Astrocyte of the cerebellum (primary cell): ENCODE results near the gene SH3RF3.

Experiments
- DNase-seq: peaks from one replicate; pipeline ENCODE4 v3.0.0-alpha.2; 2011; ENCODE audit warnings: low read depth
- H3K4me3 ChIP-seq: 2 replicates; pipeline ENCODE4 v1.5.1; 2011; ENCODE audit warnings: mild to moderate bottlenecking, low read depth, low read length, moderate library complexity
- in situ Hi-C: cut with HindIII; loops from 2 replicates; pipeline ENCODE4 v1.10.0; 2017; ENCODE audit warnings: low sequenced_read_pairs
- TF ChIP-seq, protein P1 (sequence below): IDR thresholded peaks from 2 replicates; pipeline ENCODE4 v1.5.1; 2012; ENCODE audit warnings: low read length, low read depth, moderate library complexity, mild to moderate bottlenecking; ENCODE audit errors: missing control alignments

Gene SH3RF3

DNA sequence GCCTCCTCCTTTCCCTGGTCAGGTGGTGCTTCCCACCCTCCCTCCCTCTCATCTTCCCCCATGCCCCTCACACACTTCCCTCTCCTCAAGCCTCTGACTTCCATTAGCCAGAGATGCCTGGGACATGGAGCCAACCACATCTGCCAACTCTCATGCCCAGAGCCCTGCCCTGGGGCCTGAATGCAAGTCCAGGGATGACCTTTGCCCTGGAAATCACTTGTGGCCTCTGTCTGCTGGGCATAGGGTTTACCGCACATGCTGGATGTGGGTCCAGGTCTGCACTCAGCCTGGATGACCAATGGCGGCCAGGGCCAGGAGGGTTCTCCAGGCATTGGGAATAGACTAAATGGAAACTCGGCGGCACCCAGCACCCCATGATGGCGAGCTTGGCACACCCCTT, 385.9 kb downstream of the SH3RF3 start:
- in situ Hi-C loops = no loop called here
- no peak overlapping the region for H3K4me3 ChIP-seq

DNA sequence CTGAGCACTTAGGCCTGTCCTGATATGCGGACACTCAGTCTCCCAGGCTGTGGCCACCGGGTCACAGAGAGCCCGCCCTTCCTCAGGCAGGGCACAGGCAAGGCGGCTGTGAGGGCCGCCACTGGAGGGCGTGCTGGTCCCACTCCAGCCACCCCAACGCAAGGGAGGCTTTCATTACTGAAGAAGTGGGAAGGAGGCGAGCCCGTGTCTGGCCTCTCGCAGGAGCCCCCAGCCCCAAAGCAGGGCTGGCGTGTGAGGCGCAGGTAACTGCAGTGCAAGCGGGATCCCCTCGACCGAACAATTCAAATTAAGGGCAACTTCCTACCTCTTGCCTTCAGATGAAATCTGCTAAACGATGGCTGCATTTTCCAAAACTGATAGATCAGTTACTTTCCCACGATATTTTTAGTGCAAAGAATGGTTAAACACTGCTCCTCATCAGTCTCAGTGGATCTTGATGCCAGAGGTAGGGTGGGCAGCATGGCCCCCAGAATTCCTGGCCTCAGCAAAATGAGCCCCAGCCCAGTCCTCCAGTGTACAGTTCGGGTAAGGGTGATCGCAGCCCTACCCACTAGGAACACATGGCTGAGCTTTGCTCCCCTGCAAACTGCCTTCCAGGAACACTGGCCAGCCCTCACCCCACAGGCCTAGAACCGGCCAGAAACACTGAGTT, 387.6 kb downstream of the SH3RF3 start:
- no peak for DNase-seq
- H3K4me3 ChIP-seq = no peak overlapping the region
- TF ChIP-seq, protein P1, sequence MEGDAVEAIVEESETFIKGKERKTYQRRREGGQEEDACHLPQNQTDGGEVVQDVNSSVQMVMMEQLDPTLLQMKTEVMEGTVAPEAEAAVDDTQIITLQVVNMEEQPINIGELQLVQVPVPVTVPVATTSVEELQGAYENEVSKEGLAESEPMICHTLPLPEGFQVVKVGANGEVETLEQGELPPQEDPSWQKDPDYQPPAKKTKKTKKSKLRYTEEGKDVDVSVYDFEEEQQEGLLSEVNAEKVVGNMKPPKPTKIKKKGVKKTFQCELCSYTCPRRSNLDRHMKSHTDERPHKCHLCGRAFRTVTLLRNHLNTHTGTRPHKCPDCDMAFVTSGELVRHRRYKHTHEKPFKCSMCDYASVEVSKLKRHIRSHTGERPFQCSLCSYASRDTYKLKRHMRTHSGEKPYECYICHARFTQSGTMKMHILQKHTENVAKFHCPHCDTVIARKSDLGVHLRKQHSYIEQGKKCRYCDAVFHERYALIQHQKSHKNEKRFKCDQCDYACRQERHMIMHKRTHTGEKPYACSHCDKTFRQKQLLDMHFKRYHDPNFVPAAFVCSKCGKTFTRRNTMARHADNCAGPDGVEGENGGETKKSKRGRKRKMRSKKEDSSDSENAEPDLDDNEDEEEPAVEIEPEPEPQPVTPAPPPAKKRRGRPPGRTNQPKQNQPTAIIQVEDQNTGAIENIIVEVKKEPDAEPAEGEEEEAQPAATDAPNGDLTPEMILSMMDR = peak; percentile 71
- in situ Hi-C loops = no loop called here

More for the DNA sequence above, 385.9 kb downstream of the SH3RF3 start:
- DNase-seq = no peak
- TF ChIP-seq, protein P1 = no peak

DNA sequence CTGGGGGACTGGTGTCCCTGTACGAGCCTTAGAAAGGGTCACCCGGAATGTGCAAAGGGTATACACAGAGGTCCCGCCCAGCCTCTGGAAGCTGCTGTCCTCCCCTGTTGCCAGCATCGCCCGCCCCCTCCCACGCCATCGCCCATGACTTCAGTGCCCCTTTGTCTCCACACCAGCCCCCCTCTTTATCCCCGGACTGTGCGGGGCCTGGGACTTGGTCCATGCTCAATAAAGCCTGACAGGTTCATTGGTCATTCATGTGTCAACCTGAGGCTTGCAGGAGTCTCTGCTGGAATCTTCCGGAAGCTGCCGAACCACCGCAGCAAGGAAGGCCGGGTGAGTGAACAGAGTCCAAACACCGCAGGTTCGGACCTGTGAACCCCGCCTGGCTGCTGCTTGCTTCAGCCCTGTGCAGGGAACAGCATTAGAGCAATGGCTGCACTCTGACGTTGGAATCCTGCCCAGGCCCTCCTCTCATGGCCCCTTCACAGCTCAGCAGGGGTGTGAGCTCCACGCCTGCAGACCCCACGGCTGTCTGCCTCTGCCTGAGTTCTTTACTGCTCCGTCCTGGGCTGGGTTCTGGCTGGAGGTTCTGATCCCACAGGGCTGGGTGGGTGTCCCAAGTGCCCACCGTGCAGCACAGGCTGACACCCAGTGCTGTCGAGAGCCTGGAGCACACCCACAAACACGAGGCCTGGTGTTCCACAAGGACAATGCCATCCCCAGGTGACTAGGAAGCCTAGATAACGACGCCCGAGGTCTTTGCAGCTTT, 388.3 kb downstream of the SH3RF3 start:
- H3K4me3 ChIP-seq = no peak overlapping the region
- DNase-seq = no peak
- in situ Hi-C loops = no loop called here
- TF ChIP-seq, protein P1 = no peak

DNA sequence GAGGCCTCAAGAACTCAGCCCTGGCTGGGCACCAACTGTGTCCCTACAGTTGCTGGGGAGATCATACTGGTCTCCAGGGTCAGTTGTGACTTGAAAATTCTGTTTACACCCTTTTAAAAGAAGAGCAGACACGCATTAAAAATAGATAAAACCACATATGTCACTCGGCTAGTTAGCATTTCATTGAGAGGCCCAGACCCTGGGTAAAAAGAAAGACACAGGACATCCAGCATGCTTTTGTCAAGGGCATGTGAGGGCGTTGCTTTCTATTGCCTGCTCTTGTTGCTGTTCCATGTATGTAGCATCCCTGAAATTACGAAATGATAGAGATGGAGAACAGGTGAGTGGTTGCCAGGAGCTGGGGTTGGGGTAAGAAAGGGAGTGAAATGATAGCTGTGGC, 390.5 kb downstream of the SH3RF3 start:
- no peak overlapping the region for H3K4me3 ChIP-seq
- in situ Hi-C loops = no loop called here
- no peak for DNase-seq
- TF ChIP-seq, protein P1 = no peak

DNA sequence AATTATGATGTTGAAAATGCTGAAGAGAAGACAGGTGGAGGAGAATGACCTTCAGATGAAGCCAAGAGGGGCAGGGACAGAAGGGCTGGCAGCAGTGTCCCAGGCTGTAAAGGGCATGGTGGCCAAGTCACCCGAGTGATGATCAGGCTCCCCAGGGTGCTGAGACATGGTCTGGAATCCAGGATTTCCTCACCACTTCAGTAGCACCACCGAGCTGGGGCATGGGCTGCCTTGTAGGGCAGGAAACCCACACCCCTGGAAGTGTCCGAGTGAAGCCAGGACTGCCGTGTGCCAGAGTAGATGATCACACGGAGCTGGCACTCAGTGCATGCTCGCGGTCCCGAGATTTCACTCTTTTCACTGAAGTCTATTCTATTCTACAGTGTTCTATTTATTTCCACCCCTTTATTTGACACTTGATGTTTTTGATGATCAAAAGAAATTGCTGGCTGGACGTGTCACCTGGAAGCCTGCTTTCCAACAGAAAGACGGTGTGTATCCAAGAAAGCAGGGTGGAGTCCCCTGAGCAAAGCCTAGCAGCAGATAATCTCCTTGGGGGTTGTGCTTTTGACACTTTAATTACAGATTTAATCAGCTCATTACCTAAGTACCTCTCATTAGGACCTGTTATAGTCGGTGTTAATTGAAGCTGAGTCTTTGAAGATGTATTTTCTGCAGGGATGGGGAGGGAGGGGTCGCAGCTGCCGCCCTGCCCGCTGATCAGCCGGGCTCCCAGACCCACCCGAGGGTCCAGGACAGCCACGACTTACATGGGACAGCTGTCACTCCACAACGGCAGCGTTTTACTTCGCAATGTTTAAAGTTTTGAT, 392.4 kb downstream of the SH3RF3 start:
- H3K4me3 ChIP-seq = no peak overlapping the region
- in situ Hi-C loops = no loop called here
- DNase-seq = no peak
- TF ChIP-seq, protein P1 = no peak

DNA sequence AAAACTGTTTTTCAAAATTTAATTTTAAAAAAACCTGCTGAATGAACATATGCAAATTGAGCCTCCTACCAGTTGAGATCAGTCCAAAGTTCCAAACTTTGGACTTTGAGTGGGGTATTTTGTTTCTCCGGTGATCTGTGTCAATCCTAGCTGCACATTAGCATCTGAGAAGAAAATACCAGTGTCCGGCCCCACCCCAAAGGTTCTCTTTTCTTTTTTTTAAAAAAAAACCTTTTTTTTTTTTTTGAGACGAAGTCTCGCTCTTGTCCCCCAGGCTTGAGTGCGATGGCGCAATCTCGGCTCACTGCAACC, 393.0 kb downstream of the SH3RF3 start:
- DNase-seq = no peak
- H3K4me3 ChIP-seq = no peak overlapping the region
- TF ChIP-seq, protein P1 = no peak
- in situ Hi-C loops = no loop called here
